ENCODE data around the gene RNF220.

The RNF220 gene

GRCh38 chr1:44521378-44522080 lies 116.5 kb downstream of the RNF220 start:
- DNase-seq (ENCODE audit: low spot score), result no peak

GRCh38 chr1:44523593-44524591 lies 118.8 kb downstream of the RNF220 start:
- no peak for DNase-seq (ENCODE audit: low spot score)

GRCh38 chr1:44524655-44525500 lies 119.8 kb downstream of the RNF220 start:
- DNase-seq (ENCODE audit: low spot score), result peak; percentile 36

- DNase-seq (ENCODE audit: low spot score), result no peak
Observed at GRCh38 chr1:44526295-44527073, 121.4 kb downstream of the RNF220 start.

GRCh38 chr1:44531785-44532566 lies 126.9 kb downstream of the RNF220 start:
- no peak for DNase-seq (ENCODE audit: low spot score)

GRCh38 chr1:44532567-44532944 lies 127.5 kb downstream of the RNF220 start:
- DNase-seq (ENCODE audit: low spot score), result no peak

GRCh38 chr1:44534771-44535170 lies 129.7 kb downstream of the RNF220 start:
- no peak for DNase-seq (ENCODE audit: low spot score)

- DNase-seq (ENCODE audit: low spot score), result no peak
Observed at GRCh38 chr1:44536357-44537209, 131.5 kb downstream of the RNF220 start.

GRCh38 chr1:44537538-44537937 lies 132.5 kb downstream of the RNF220 start:
- DNase-seq (ENCODE audit: low spot score), result no peak

GRCh38 chr1:44537956-44538355 lies 132.9 kb downstream of the RNF220 start:
- no peak for DNase-seq (ENCODE audit: low spot score)

- DNase-seq (ENCODE audit: low spot score), result no peak
Observed at GRCh38 chr1:44539991-44540730, 135.1 kb downstream of the RNF220 start.

GRCh38 chr1:44542420-44543063 lies 137.5 kb downstream of the RNF220 start:
- DNase-seq (ENCODE audit: low spot score), result no peak

GRCh38 chr1:44543064-44543744 lies 138.1 kb downstream of the RNF220 start:
- DNase-seq (ENCODE audit: low spot score), result peak; percentile 28

GRCh38 chr1:44543786-44544185 lies 138.7 kb downstream of the RNF220 start:
- DNase-seq (ENCODE audit: low spot score), result no peak

- no peak for DNase-seq (ENCODE audit: low spot score)
Observed at GRCh38 chr1:44544960-44545359, 139.9 kb downstream of the RNF220 start.

- DNase-seq (ENCODE audit: low spot score), result no peak
Observed at GRCh38 chr1:44545961-44546360, 140.9 kb downstream of the RNF220 start.

- peak; percentile 74 for DNase-seq (ENCODE audit: low spot score)
Observed at GRCh38 chr1:44546403-44547053, 141.5 kb downstream of the RNF220 start.

Measured in SK-N-DZ (cell line).